ENCODE data around the gene RUNDC1.

GRCh38 chr17:42969001-42969581 is 11.3 kb upstream of the RUNDC1 start:
- TF ChIP-seq CTCF (IDR thresholded peaks at IDR 0.05; ENCODE audit: insufficient read depth, low read length, poor library complexity, severe bottlenecking), result no peak
- TF ChIP-seq EZH2phosphoT487 (conservative IDR thresholded peaks at IDR 0.05; ENCODE audit: low read length), result no peak

All from SU-DHL-6 (cell line).